ENCODE results near the gene LMO7.

The LMO7 gene

GRCh38 chr13:75794663-75795062, 158.5 kb downstream of the LMO7 start:
- H3K9me3 ChIP-seq (ENCODE audit: low read depth, low read length) = no peaks in the 10 kb centered on the region
- no peak overlapping the region for H3K27ac ChIP-seq
- H3K4me3 ChIP-seq = no peak overlapping the region
- H3K36me3 ChIP-seq (ENCODE audit: insufficient read depth, low read length) = peaks cover 27% of the 10 kb centered on the region
- TF ChIP-seq POLR2AphosphoS5 (IDR thresholded peaks at IDR 0.05; ENCODE audit: borderline replicate concordance, low read depth, low read length) (no peak), FOXP2 (optimal IDR thresholded peaks at IDR 0.05; ENCODE audit: control extremely low read depth, extremely low read length, insufficient read depth) (no peak), EZH2 (IDR thresholded peaks at IDR 0.05) (no peak)
- H3K9ac ChIP-seq (ENCODE audit: insufficient read length) = no peak overlapping the region
- no peak for DNase-seq (ENCODE audit: low read depth, low spot score)

- Histone ChIP-seq H3K9me3 (ENCODE audit: low read depth, low read length) (no peaks in the 10 kb centered on the region), H3K9ac (ENCODE audit: insufficient read length) (no peak overlapping the region), H3K36me3 (ENCODE audit: insufficient read depth, low read length) (peaks cover 27% of the 10 kb centered on the region), H3K4me3 (no peak overlapping the region), H3K27ac (no peak overlapping the region)
- no peak for DNase-seq (ENCODE audit: low read depth, low spot score)
- TF ChIP-seq EZH2 (IDR thresholded peaks at IDR 0.05) = no peak
- no peak for TF ChIP-seq POLR2AphosphoS5 (IDR thresholded peaks at IDR 0.05; ENCODE audit: borderline replicate concordance, low read depth, low read length)
- TF ChIP-seq FOXP2 (optimal IDR thresholded peaks at IDR 0.05; ENCODE audit: control extremely low read depth, extremely low read length, insufficient read depth) = no peak
Measured at GRCh38 chr13:75795274-75795673, 159.1 kb downstream of the LMO7 start.

- DNase-seq (ENCODE audit: low read depth, low spot score) = no peak
- no peaks in the 10 kb centered on the region for H3K9me3 ChIP-seq (ENCODE audit: low read depth, low read length)
- no peak overlapping the region for H3K4me3 ChIP-seq
- peaks cover 39% of the 10 kb centered on the region for H3K36me3 ChIP-seq (ENCODE audit: insufficient read depth, low read length)
- no peak overlapping the region for H3K27ac ChIP-seq
- H3K9ac ChIP-seq (ENCODE audit: insufficient read length) = no peak overlapping the region
- TF ChIP-seq EZH2 (IDR thresholded peaks at IDR 0.05) = no peak
- no peak for TF ChIP-seq POLR2AphosphoS5 (IDR thresholded peaks at IDR 0.05; ENCODE audit: borderline replicate concordance, low read depth, low read length)
- no peak for TF ChIP-seq FOXP2 (optimal IDR thresholded peaks at IDR 0.05; ENCODE audit: control extremely low read depth, extremely low read length, insufficient read depth)
Measured at GRCh38 chr13:75796825-75797224, 160.7 kb downstream of the LMO7 start.

DNA sequence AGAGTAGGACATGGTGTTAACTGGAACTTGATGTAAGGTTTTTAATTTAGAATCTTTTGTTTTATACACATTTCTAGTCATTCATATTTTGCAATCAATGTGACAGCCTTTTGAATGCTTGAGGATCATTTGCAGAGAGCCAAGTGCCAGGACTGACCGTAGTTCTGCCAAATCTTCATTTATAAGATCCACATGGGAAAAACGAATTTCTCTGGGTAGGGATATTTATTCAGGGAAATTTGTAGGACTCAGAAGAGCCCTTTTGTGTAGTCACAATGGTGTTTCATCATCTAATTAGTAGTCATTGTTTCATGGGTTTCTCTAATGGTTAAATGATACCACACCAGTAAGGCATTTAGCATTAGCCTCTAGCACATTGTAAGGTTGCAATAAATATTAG, 161.1 kb downstream of the LMO7 start:
- TF ChIP-seq POLR2AphosphoS5 (IDR thresholded peaks at IDR 0.05; ENCODE audit: borderline replicate concordance, low read depth, low read length) (no peak), FOXP2 (optimal IDR thresholded peaks at IDR 0.05; ENCODE audit: control extremely low read depth, extremely low read length, insufficient read depth) (no peak), EZH2 (IDR thresholded peaks at IDR 0.05) (no peak)
- Histone ChIP-seq H3K4me3 (no peak overlapping the region), H3K9me3 (ENCODE audit: low read depth, low read length) (no peaks in the 10 kb centered on the region), H3K27ac (no peak overlapping the region), H3K36me3 (ENCODE audit: insufficient read depth, low read length) (peaks cover 39% of the 10 kb centered on the region), H3K9ac (ENCODE audit: insufficient read length) (no peak overlapping the region)
- no peak for DNase-seq (ENCODE audit: low read depth, low spot score)

GRCh38 chr13:75797719-75798118, 161.6 kb downstream of the LMO7 start:
- no peak for DNase-seq (ENCODE audit: low read depth, low spot score)
- Histone ChIP-seq H3K9ac (ENCODE audit: insufficient read length) (no peak overlapping the region), H3K27ac (no peak overlapping the region), H3K36me3 (ENCODE audit: insufficient read depth, low read length) (peaks cover 39% of the 10 kb centered on the region), H3K4me3 (no peak overlapping the region), H3K9me3 (ENCODE audit: low read depth, low read length) (no peaks in the 10 kb centered on the region)
- TF ChIP-seq POLR2AphosphoS5 (IDR thresholded peaks at IDR 0.05; ENCODE audit: borderline replicate concordance, low read depth, low read length) (no peak), FOXP2 (optimal IDR thresholded peaks at IDR 0.05; ENCODE audit: control extremely low read depth, extremely low read length, insufficient read depth) (no peak), EZH2 (IDR thresholded peaks at IDR 0.05) (no peak)

- no peak overlapping the region for H3K4me3 ChIP-seq
- peaks cover 39% of the 10 kb centered on the region for H3K36me3 ChIP-seq (ENCODE audit: insufficient read depth, low read length)
- TF ChIP-seq FOXP2 (optimal IDR thresholded peaks at IDR 0.05; ENCODE audit: control extremely low read depth, extremely low read length, insufficient read depth) = no peak
- TF ChIP-seq POLR2AphosphoS5 (IDR thresholded peaks at IDR 0.05; ENCODE audit: borderline replicate concordance, low read depth, low read length) = no peak
- no peak for TF ChIP-seq EZH2 (IDR thresholded peaks at IDR 0.05)
- no peak overlapping the region for H3K27ac ChIP-seq
- H3K9me3 ChIP-seq (ENCODE audit: low read depth, low read length) = no peaks in the 10 kb centered on the region
- no peak for DNase-seq (ENCODE audit: low read depth, low spot score)
- H3K9ac ChIP-seq (ENCODE audit: insufficient read length) = no peak overlapping the region
Measured at GRCh38 chr13:75798353-75799255, 162.5 kb downstream of the LMO7 start.

DNA sequence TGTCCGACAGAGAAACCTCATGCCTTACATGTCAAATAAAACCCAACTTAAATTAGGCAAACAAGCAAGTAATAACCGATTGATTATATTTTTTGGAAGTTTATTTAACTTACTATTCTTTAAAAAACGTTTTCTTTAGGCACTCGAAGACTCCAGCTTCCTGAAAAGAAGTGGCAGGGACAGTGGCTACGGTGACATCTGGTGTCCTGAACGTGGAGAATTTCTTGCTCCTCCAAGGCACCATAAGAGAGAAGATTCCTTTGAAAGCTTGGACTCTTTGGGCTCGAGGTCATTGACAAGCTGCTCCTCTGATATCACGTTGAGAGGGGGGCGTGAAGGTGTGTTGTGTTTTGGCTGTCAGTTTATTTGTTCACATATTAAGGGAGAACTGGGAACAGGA, 164.4 kb downstream of the LMO7 start:
- Histone ChIP-seq H3K36me3 (ENCODE audit: insufficient read depth, low read length) (peaks cover 44% of the 10 kb centered on the region), H3K9me3 (ENCODE audit: low read depth, low read length) (no peaks in the 10 kb centered on the region), H3K9ac (ENCODE audit: insufficient read length) (no peak overlapping the region), H3K27ac (no peak overlapping the region), H3K4me3 (no peak overlapping the region)
- TF ChIP-seq FOXP2 (optimal IDR thresholded peaks at IDR 0.05; ENCODE audit: control extremely low read depth, extremely low read length, insufficient read depth) (no peak), EZH2 (IDR thresholded peaks at IDR 0.05) (no peak), POLR2AphosphoS5 (IDR thresholded peaks at IDR 0.05; ENCODE audit: borderline replicate concordance, low read depth, low read length) (no peak)
- DNase-seq (ENCODE audit: low read depth, low spot score) = no peak

- H3K27ac ChIP-seq = no peak overlapping the region
- H3K9ac ChIP-seq (ENCODE audit: insufficient read length) = no peak overlapping the region
- TF ChIP-seq FOXP2 (optimal IDR thresholded peaks at IDR 0.05; ENCODE audit: control extremely low read depth, extremely low read length, insufficient read depth) = no peak
- peaks cover 48% of the 10 kb centered on the region for H3K36me3 ChIP-seq (ENCODE audit: insufficient read depth, low read length)
- H3K4me3 ChIP-seq = no peak overlapping the region
- H3K9me3 ChIP-seq (ENCODE audit: low read depth, low read length) = no peaks in the 10 kb centered on the region
- DNase-seq (ENCODE audit: low read depth, low spot score) = no peak
Measured at GRCh38 chr13:75801388-75801945, 165.3 kb downstream of the LMO7 start.

Measured in SK-N-MC (cell line).